HAP-1 (cell line): ENCODE data around the gene ELOVL7.
"Not testable (repeated sequence)": the region's sequence is repeated elsewhere in the genome, so short reads cannot be mapped to it uniquely, and the experiment has no call there.

ENCODE experiments used
- DNase-seq, 2 experiments: peaks; one replicate each; pipeline ENCODE4 v3.0.0-alpha.2; 2016 to 2020; ENCODE audit warnings: low spot score in 2 of 2
- H3K27me3 ChIP-seq: fragments of 250-450 bp; sonication (Bioruptor Pico); 2 replicates; pipeline ENCODE4 v1.5.1; 2020; ENCODE audit warnings: low read depth, mild to moderate bottlenecking, moderate library complexity
- H3K36me3 ChIP-seq: fragments of 250-450 bp; sonication (Bioruptor Pico); replicated peaks from 2 replicates; pipeline ENCODE4 v1.5.1; 2020; ENCODE audit warnings: mild to moderate bottlenecking
- H3K4me1 ChIP-seq: fragments of 250-450 bp; sonication (Bioruptor Pico); 2 replicates; pipeline ENCODE4 v1.5.1; 2020; ENCODE audit warnings: mild to moderate bottlenecking
- H3K4me3 ChIP-seq: fragments of 250-450 bp; sonication (Bioruptor Pico); 2 replicates; pipeline ENCODE4 v1.5.1; 2020; ENCODE audit warnings: mild to moderate bottlenecking, moderate library complexity
- H3K9me3 ChIP-seq: fragments of 250-450 bp; sonication (Bioruptor Pico); 2 replicates; pipeline ENCODE4 v1.5.1; 2020; ENCODE audit warnings: mild to moderate bottlenecking, moderate library complexity
- in situ Hi-C: fragments of 300-500 bp; cut with MboI; formaldehyde crosslinking; loops from 3 replicates; pipeline ENCODE4 v1.14.3; 2020; ENCODE audit warnings: low sequenced_read_pairs, inconsistent platforms, mixed read lengths

ELOVL7 gene

DNA sequence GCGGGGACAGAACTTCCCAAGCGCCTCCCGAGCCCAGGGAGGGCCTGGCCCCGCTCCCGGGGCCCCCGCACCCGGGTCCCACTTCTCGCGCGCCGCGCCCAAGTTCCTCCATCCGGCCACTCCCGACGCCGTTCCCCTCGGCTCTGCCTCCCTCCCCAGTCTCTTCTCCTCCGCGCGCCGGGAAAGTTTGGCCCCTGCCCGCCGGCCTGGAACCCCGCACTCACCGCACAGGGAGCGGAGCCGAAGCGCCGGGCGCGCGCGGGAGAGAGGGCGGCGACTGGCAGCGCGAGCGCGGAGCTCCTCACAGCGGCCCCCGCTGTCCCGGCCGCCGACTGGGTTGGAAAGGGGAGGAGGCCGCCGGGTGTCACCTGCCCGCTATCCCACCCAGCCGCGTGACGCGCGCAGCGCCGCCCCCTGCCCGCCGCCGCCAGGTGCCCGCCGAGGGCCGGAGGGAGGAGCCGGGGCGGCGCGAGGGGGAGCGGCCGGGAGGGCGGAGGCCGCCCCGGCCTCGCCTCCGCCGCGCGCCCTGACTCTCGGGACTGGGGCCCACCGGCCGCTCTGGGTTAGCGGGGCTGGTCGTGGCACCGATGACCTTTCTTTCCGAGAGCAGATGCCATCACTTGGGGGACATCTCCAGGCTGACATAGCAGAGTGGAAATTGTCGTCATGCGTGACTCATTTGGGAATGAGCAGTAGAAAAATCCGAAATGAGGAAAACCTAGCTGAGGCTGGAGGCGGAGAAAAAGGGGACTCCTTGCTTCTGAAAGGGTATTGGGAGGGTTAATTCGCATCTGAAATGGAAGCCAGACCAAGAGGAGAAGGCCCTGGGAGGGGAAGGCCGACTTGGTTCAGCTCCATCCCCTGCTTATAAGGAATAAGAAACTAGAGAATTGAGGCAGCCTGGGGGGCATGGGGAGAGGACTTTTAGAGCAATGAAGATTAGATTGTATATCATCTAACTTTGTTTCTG is at the start of gene ELOVL7:
TSS of gene ELOVL7 (minus strand) at position 334 of the 970 bp plus-strand sequence. CDS start 56,872 bp downstream, outside the sequence.
- H3K4me3 ChIP-seq = peak within 1 kb of the TSS; percentile 78
- no peaks in the 10 kb centered on the region for H3K36me3 ChIP-seq
- no peaks in the 10 kb centered on the region for H3K4me1 ChIP-seq
- peak; percentile 78 to 92 for DNase-seq
- in situ Hi-C loops = no loop called here
- no peaks in the 10 kb centered on the region for H3K27me3 ChIP-seq
- H3K9me3 ChIP-seq = no peaks in the 10 kb centered on the region

GRCh38 chr5:60893521-60893920 is 49.5 kb upstream of the ELOVL7 start:
- H3K9me3 ChIP-seq = no peaks in the 10 kb centered on the region
- in situ Hi-C loops = no loop called here
- DNase-seq = no peak
- no peak overlapping the region for H3K4me3 ChIP-seq
- no peaks in the 10 kb centered on the region for H3K27me3 ChIP-seq
- H3K36me3 ChIP-seq = peaks cover 10% of the 10 kb centered on the region; the same call in 1 of the 2 replicates
- 0 out of 2 replicates have a peak, but pooled peaks cover 3% of the 10 kb centered on the region for H3K4me1 ChIP-seq

GRCh38 chr5:60891667-60892066 is 47.6 kb upstream of the ELOVL7 start:
- H3K4me3 ChIP-seq = no peak overlapping the region
- peak in 1 of 2 experiments; percentile 47 for DNase-seq
- no peaks in the 10 kb centered on the region for H3K9me3 ChIP-seq
- in situ Hi-C loops = no loop called here
- H3K27me3 ChIP-seq = no peaks in the 10 kb centered on the region
- 0 out of 2 replicates have a peak, but pooled peaks cover 3% of the 10 kb centered on the region for H3K4me1 ChIP-seq
- peaks cover 10% of the 10 kb centered on the region; the same call in 1 of the 2 replicates for H3K36me3 ChIP-seq

DNA sequence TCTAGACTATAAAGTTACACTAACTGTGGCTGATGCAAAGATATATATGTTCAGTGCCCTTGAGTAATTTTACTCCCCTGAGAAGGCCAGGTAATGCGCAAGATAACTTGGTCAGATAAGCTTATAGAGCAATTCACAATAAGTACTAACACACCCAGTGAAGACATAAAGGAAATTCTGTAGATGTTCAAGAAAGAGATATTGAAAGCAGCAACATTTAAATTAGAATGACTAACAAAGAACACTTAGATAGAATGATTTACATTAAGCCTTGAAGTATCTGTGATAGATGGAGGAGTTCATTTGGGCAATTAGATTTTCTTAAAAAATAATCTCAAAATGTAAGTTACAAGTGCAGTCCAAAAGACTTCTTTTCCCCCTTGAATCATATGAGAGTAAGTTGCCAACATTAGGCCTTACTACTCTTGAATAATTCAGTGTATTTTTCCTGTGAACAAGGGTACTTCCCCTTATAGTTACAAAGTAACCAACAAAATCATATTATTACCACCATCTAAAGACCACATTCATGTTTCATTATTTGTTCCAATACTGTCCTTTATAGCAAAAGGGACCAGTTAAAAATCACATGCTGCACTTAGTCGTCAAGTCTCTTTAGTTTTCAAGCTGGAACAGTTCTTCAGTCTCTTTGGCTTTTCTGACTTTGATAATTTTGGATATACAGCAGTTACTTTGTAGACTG is 44.4 kb upstream of the ELOVL7 start:
- no peak for DNase-seq
- no peaks in the 10 kb centered on the region for H3K9me3 ChIP-seq
- peaks cover 12% of the 10 kb centered on the region; the same call in 1 of the 2 replicates for H3K36me3 ChIP-seq
- H3K4me1 ChIP-seq = peaks cover 6% of the 10 kb centered on the region; the same call in 1 of the 2 replicates
- in situ Hi-C loops = no loop called here
- H3K4me3 ChIP-seq = no peak overlapping the region
- no peaks in the 10 kb centered on the region for H3K27me3 ChIP-seq

GRCh38 chr5:60887746-60888145 is 43.7 kb upstream of the ELOVL7 start:
- DNase-seq = no peak
- Histone ChIP-seq H3K4me1 (peaks cover 7% of the 10 kb centered on the region; the same call in 1 of the 2 replicates), H3K4me3 (no peak overlapping the region), H3K9me3 (no peaks in the 10 kb centered on the region), H3K27me3 (no peaks in the 10 kb centered on the region), H3K36me3 (0 out of 2 replicates have a peak, but pooled peaks cover 5% of the 10 kb centered on the region)
- in situ Hi-C loops = no loop called here

DNA sequence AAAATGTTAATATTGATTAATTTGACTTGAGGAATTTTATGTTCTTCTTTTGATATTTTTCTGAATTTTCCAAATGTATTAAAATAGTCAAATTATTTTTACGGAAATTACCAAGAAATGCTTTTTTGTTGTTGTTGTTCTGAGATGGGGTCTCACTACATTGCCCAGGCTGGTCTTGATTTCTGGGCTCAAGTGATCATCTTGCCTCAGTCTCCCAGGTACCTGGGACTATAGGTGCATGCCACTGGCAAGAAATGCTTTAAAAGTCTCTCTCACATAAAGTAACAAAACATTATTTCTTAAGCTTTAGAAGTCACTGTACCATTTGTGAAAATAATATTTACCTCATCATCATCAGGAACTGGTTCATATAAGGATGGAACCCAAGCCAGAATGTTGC is 43.0 kb upstream of the ELOVL7 start:
- Histone ChIP-seq H3K9me3 (no peaks in the 10 kb centered on the region), H3K4me1 (peaks cover 7% of the 10 kb centered on the region; the same call in 1 of the 2 replicates), H3K4me3 (no peak overlapping the region), H3K36me3 (0 out of 2 replicates have a peak, but pooled peaks cover 5% of the 10 kb centered on the region), H3K27me3 (no peaks in the 10 kb centered on the region)
- in situ Hi-C loops = no loop called here
- DNase-seq = no peak

DNA sequence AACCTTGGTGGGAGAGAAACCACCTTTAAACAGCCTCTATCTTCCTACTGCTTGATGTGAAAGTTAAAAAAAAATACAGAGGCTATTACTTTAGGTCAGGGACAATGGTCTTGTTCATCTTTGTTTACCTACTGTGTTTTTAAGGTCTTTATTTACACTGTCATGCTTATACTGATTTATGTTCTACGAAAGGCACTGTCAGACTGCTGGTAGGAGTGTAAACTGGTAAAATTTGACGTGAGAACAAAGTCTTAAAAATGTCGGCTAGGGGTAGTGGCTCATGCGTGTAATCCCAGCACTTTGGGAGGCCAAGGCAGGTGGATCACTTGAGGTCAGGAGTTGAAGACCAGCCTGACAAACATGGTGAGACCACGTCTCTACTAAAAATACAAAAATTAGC is 42.1 kb upstream of the ELOVL7 start:
- DNase-seq = no peak
- H3K27me3 ChIP-seq = no peaks in the 10 kb centered on the region
- in situ Hi-C loops = no loop called here
- H3K4me3 ChIP-seq = no peak overlapping the region
- no peaks in the 10 kb centered on the region; the same call in 1 of the 2 replicates for H3K9me3 ChIP-seq
- H3K4me1 ChIP-seq = peaks cover 5% of the 10 kb centered on the region; the same call in 1 of the 2 replicates
- 0 out of 2 replicates have a peak, but pooled peaks cover 5% of the 10 kb centered on the region for H3K36me3 ChIP-seq

GRCh38 chr5:60883229-60883628 is 39.2 kb upstream of the ELOVL7 start:
- no peaks in the 10 kb centered on the region for H3K27me3 ChIP-seq
- in situ Hi-C loops = no loop called here
- DNase-seq = peak in 1 of 2 experiments; percentile 23
- H3K4me1 ChIP-seq = peaks cover 5% of the 10 kb centered on the region; the same call in 1 of the 2 replicates
- H3K4me3 ChIP-seq = no peak overlapping the region
- 0 out of 2 replicates have a peak, but pooled peaks cover 5% of the 10 kb centered on the region for H3K36me3 ChIP-seq
- H3K9me3 ChIP-seq = no peaks in the 10 kb centered on the region; the same call in 1 of the 2 replicates

GRCh38 chr5:60872892-60873291 is 28.8 kb upstream of the ELOVL7 start:
- no peaks in the 10 kb centered on the region for H3K27me3 ChIP-seq
- H3K36me3 ChIP-seq = no peaks in the 10 kb centered on the region
- in situ Hi-C loops = no loop called here
- H3K4me3 ChIP-seq = no peak overlapping the region
- DNase-seq = no peak
- H3K9me3 ChIP-seq = peaks cover 7% of the 10 kb centered on the region
- H3K4me1 ChIP-seq = no peaks in the 10 kb centered on the region; the same call in 1 of the 2 replicates

DNA sequence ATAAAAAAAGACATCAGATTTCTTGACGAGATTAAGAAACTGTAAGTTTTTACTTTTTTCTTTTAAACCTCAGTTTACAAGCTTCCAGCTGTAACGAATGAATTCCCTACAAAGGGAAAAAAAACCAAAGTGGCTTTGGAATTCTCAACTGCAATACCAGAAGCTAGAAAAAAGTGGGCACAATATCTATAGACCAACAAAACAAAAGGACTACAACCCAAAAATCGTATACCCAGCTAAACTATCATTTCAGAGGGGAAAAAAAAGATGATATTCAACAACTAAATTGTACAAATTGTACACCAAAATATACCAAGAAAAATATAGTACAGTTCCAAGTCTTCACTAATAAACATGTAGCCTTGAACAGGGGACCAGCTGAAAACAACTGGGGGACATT is 26.8 kb upstream of the ELOVL7 start:
- no peak overlapping the region for H3K4me3 ChIP-seq
- DNase-seq = no peak
- H3K4me1 ChIP-seq = peaks cover 2% of the 10 kb centered on the region
- H3K9me3 ChIP-seq = peaks cover 7% of the 10 kb centered on the region
- H3K36me3 ChIP-seq = no peaks in the 10 kb centered on the region
- in situ Hi-C loops = no loop called here
- no peaks in the 10 kb centered on the region for H3K27me3 ChIP-seq

- H3K27me3 ChIP-seq, H3K4me1 ChIP-seq, H3K4me3 ChIP-seq, H3K36me3 ChIP-seq, DNase-seq, H3K9me3 ChIP-seq, in situ Hi-C loops: not testable (repeated sequence)
Measured at GRCh38 chr5:60860572-60860971, 16.5 kb upstream of the ELOVL7 start.

GRCh38 chr5:60856066-60856465 is 12.0 kb upstream of the ELOVL7 start:
- Histone ChIP-seq H3K27me3 (no peaks in the 10 kb centered on the region), H3K36me3 (no peaks in the 10 kb centered on the region), H3K9me3 (no peaks in the 10 kb centered on the region), H3K4me1 (peaks cover 5% of the 10 kb centered on the region; the same call in 1 of the 2 replicates), H3K4me3 (no peak overlapping the region)
- in situ Hi-C loops = no loop called here
- DNase-seq = no peak

DNA sequence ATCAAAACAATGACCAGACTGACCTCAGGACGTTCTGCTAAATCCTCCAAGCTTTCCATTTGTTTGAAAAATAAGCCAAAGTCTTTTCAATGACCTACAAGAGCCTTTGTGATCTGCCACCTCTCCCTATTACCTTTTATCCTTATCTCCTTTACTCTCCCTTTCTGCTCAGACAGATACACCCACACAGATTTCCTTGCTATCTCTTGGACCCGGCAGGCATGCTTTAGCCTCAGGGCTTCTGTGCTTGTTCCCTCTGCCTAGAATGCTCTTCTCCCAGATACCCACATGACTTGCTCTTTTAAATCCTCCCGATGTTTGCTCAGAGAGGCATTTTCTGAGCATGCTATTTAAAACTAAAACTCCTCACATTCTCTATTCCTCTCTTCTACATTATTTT is 8.9 kb upstream of the ELOVL7 start:
- peaks cover 5% of the 10 kb centered on the region; the same call in 1 of the 2 replicates for H3K4me1 ChIP-seq
- DNase-seq = no peak

More for the DNA sequence above, 8.9 kb upstream of the ELOVL7 start:
- Histone ChIP-seq H3K9me3 (no peaks in the 10 kb centered on the region), H3K4me3 (no peak overlapping the region), H3K27me3 (no peaks in the 10 kb centered on the region), H3K36me3 (no peaks in the 10 kb centered on the region)
- in situ Hi-C loops = no loop called here
